ENCODE data around the gene NAALADL2. TPM values are rescaled to one million over a fixed set of nuclear protein-coding genes. Genes with fewer than 3 reads are reported as not detected.

NAALADL2 gene
- total RNA-seq, 4 donors from 2014 or later = 7.0 to 34.7 (median 18.4) TPM

DNA sequence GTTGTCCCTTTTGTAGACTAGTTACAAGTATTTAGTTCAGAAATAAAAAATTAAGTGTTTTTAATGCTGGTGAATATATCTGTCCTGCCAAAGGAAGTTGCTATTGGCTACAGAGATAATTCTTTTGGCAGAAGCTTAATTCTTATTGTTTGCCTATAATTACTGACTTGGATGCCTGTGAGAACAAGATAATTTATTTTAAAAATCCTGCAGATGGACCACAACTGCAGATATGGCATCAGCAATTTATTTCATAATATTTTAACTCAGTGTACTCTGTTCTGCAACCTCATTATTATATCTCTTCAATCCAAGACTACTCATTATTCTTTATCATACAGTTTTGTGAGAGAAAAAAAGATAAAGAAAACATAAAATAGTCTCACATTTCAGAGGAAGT lies 789.8 kb downstream of the NAALADL2 start:
- no peak for DNase-seq
- TF ChIP-seq, protein P1, sequence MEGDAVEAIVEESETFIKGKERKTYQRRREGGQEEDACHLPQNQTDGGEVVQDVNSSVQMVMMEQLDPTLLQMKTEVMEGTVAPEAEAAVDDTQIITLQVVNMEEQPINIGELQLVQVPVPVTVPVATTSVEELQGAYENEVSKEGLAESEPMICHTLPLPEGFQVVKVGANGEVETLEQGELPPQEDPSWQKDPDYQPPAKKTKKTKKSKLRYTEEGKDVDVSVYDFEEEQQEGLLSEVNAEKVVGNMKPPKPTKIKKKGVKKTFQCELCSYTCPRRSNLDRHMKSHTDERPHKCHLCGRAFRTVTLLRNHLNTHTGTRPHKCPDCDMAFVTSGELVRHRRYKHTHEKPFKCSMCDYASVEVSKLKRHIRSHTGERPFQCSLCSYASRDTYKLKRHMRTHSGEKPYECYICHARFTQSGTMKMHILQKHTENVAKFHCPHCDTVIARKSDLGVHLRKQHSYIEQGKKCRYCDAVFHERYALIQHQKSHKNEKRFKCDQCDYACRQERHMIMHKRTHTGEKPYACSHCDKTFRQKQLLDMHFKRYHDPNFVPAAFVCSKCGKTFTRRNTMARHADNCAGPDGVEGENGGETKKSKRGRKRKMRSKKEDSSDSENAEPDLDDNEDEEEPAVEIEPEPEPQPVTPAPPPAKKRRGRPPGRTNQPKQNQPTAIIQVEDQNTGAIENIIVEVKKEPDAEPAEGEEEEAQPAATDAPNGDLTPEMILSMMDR (IDR thresholded peaks at IDR 0.05) = no peak
- no peak for TF ChIP-seq POLR2A (IDR thresholded peaks at IDR 0.05)

DNA sequence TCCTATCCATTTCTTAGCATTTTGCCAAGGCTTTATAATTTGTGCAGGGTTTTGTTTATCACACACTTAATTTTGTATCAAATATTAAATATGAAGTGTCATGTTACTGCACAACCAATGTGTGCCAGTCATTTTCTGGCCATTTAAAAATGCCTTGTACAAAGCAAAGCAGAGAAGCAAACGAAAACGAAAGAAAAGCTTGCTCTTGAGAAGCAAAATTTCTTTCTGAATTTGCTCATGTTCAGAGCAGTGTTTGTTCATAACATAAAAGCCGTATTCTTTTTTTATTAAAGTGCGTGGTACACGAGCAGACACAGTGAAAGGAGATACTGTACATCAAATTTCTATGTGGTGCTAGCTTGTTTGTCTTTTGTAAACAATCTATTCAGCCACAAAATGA lies 792.6 kb downstream of the NAALADL2 start:
- Histone ChIP-seq H3K27ac (no peak overlapping the region), H3K27me3 (no peaks in the 10 kb centered on the region), H3K9me3 (no peaks in the 10 kb centered on the region), H3K36me3 (no peaks in the 10 kb centered on the region), H3K4me3 (no peak overlapping the region), H3K4me1 (no peaks in the 10 kb centered on the region)
- DNase-seq = no peak
- TF ChIP-seq, protein P1 (IDR thresholded peaks at IDR 0.05) = no peak
- no peak for TF ChIP-seq POLR2A (IDR thresholded peaks at IDR 0.05)

More for the DNA sequence above, 789.8 kb downstream of the NAALADL2 start:
- Histone ChIP-seq H3K9me3 (no peaks in the 10 kb centered on the region), H3K36me3 (no peaks in the 10 kb centered on the region), H3K4me3 (no peak overlapping the region), H3K4me1 (no peaks in the 10 kb centered on the region), H3K27ac (no peak overlapping the region), H3K27me3 (no peaks in the 10 kb centered on the region)

DNA sequence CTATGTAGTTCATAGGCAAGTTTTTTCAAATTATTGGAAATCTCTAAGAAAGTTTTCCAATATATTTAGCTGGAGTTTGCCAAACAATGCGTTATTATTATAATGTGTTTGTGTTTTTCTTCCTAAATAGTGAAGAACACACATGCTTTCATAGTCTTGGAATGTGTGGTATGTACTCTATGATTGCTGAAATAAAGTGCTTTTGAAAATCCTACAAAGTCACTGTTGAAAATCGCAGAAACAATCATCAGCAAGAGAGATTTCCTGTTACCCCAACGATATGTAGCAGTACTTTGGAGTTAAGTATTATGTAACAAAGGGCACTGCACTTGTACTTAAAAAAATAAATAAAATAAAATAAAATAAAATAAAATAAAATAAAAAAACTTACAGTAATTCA lies 796.2 kb downstream of the NAALADL2 start:
- Histone ChIP-seq H3K4me3 (no peak overlapping the region), H3K27ac (no peak overlapping the region), H3K36me3 (no peaks in the 10 kb centered on the region), H3K9me3 (no peaks in the 10 kb centered on the region), H3K27me3 (no peaks in the 10 kb centered on the region), H3K4me1 (no peaks in the 10 kb centered on the region)
- no peak for DNase-seq
- TF ChIP-seq, protein P1 (IDR thresholded peaks at IDR 0.05) = no peak
- no peak for TF ChIP-seq POLR2A (IDR thresholded peaks at IDR 0.05)

DNA sequence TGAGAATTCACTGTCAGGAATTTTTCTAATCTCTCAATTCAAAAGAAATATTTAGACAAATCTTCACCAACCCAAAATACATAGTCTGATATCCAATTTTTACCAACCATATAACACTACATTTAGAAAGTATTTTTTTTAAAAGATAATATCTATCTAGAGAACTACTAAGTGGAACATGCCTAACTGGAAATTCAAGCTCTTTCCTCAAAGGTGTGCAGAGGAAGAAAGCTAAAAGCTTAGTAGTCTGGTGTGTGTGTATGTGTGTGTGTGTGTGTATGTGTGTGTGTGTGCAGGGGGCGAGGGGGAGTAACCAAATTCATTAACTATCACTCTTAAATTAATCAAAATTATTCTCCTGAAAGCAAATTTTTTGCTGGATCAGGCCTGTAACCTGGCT lies 797.3 kb downstream of the NAALADL2 start:
- no peak overlapping the region for H3K4me3 ChIP-seq
- TF ChIP-seq, protein P1 (IDR thresholded peaks at IDR 0.05) = no peak
- no peak for TF ChIP-seq POLR2A (IDR thresholded peaks at IDR 0.05)
- H3K27ac ChIP-seq = no peak overlapping the region
- no peaks in the 10 kb centered on the region for H3K4me1 ChIP-seq
- H3K9me3 ChIP-seq = no peaks in the 10 kb centered on the region
- no peak for DNase-seq
- H3K27me3 ChIP-seq = no peaks in the 10 kb centered on the region
- H3K36me3 ChIP-seq = no peaks in the 10 kb centered on the region

DNA sequence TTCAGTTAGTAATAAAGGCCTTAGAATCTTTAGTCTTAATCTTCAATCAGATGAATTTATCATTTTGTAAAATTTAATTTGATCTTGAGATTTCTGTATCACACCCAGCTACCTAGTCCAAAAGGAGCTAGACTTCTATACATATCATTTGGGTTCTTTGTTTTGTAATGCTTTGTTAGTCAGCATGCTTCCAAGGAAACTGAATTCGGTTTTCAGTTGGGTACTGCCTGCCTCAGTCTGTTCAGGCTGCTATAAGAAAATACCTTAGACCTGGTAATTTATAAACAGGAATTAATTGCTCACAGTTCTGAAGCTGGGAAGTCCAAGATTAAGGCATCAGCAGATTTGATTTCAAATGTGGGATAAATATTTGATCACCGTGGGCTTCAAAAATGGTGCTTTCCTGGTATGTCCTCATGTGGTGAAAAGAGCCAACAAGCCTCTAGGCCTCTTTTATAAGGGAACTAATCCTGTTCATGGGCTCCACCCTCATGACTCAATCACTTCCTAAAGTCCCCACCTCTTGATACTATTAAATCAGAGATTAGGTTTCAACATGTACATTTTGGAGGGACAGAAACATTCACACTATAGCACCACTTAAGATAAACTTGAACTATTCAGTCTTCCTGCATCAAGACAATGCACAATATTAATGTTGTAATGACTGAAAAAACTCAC lies 800.7 kb downstream of the NAALADL2 start:
- Histone ChIP-seq H3K27ac (no peak overlapping the region), H3K9me3 (no peaks in the 10 kb centered on the region), H3K36me3 (no peaks in the 10 kb centered on the region), H3K4me3 (no peak overlapping the region), H3K27me3 (no peaks in the 10 kb centered on the region), H3K4me1 (no peaks in the 10 kb centered on the region)
- no peak for TF ChIP-seq POLR2A (IDR thresholded peaks at IDR 0.05)
- TF ChIP-seq, protein P1 (IDR thresholded peaks at IDR 0.05) = no peak
- no peak for DNase-seq
